ENCODE measurements around the gene ZNF511. TPM values are rescaled to one million over a fixed set of nuclear protein-coding genes. Genes with fewer than 3 reads are reported as not detected.

Gene ZNF511
- total RNA-seq, 4 donors from 2014 or later, result 21.8 to 104 (median 27.2) TPM

- Histone ChIP-seq H3K27ac (no peak overlapping the region), H3K4me1 (peaks cover 5 to 13% (median 9%) of the 10 kb centered on the region in 4 donors), H3K36me3 (no peaks in the 10 kb centered on the region), H3K9me3 (no peaks in the 10 kb centered on the region), H3K27me3 (peaks cover 48% of the 10 kb centered on the region), H3K4me3 (no peak overlapping the region)
- in situ Hi-C loops (cut with MboI; ENCODE audit: low pct_ligation_motif_present in 1 of 4, low pct_unique_long_range_greater_than_20kb in 1 of 4, low sequenced_read_pairs in 3 of 4) (no loop called here), intact Hi-C loops (cut with DNase I; ENCODE audit: low total_unique reads) (no loop called here)
- TF ChIP-seq POLR2A (IDR thresholded peaks at IDR 0.05), result no peak
- no peak for TF ChIP-seq EP300 (IDR thresholded peaks at IDR 0.05; ENCODE audit: low read depth)
- no peak for TF ChIP-seq CTCF (IDR thresholded peaks at IDR 0.05)
- TF ChIP-seq POLR2AphosphoS5 (IDR thresholded peaks at IDR 0.05), result no peak
- WGBS, 2 donors (ENCODE audit: low coverage in 1 of 2), result 75% methylated on average over 8 of the region's 8 CpGs; no CpG with 5 or more reads in 1 of the 2 donors
- no peak for DNase-seq
Observed at GRCh38 chr10:133342942-133343341, 34.2 kb downstream of the ZNF511 start.

GRCh38 chr10:133343558-133343957 lies 34.8 kb downstream of the ZNF511 start:
- TF ChIP-seq POLR2AphosphoS5 (IDR thresholded peaks at IDR 0.05) (no peak), EP300 (IDR thresholded peaks at IDR 0.05; ENCODE audit: low read depth) (no peak), POLR2A (IDR thresholded peaks at IDR 0.05) (no peak), CTCF (IDR thresholded peaks at IDR 0.05) (no peak)
- Histone ChIP-seq H3K4me1 (peaks cover 5 to 18% (median 11%) of the 10 kb centered on the region in 4 donors), H3K4me3 (no peak overlapping the region), H3K27ac (no peak overlapping the region), H3K36me3 (no peaks in the 10 kb centered on the region), H3K9me3 (no peaks in the 10 kb centered on the region), H3K27me3 (peaks cover 52% of the 10 kb centered on the region)
- 41 to 61% methylated on average over 3 to 9 of the region's 9 CpGs for WGBS, 2 donors (ENCODE audit: low coverage in 1 of 2)
- no peak for DNase-seq
- in situ Hi-C loops (cut with MboI; ENCODE audit: low pct_ligation_motif_present in 1 of 4, low pct_unique_long_range_greater_than_20kb in 1 of 4, low sequenced_read_pairs in 3 of 4), result no loop called here
- intact Hi-C loops (cut with DNase I; ENCODE audit: low total_unique reads), result no loop called here

DNA sequence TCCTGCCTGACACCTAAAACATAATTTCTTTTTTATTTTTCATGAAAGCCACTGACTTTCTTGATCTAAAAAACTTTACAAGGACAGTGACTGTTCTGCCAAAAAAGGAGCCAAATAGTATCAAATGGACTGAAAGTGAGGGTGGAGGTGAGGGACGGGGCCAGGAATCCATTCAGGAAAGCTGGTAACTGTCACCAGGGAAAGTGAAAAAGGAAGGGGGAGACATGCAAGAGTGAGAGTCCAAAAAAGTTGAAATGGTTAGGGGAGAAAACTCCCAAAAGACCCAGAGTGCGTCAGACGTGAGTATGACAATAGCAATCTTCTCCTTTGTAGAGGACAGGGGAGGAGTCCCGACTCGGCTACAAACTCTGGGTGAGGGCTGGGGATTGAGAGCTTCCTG lies 35.5 kb downstream of the ZNF511 start:
- H3K9me3 ChIP-seq, result no peaks in the 10 kb centered on the region
- peaks cover 5 to 18% (median 11%) of the 10 kb centered on the region in 4 donors for H3K4me1 ChIP-seq
- in situ Hi-C loops (cut with MboI; ENCODE audit: low pct_ligation_motif_present in 1 of 4, low pct_unique_long_range_greater_than_20kb in 1 of 4, low sequenced_read_pairs in 3 of 4), result no loop called here
- H3K4me3 ChIP-seq, result no peak overlapping the region
- TF ChIP-seq CTCF (IDR thresholded peaks at IDR 0.05) (no peak), EP300 (IDR thresholded peaks at IDR 0.05; ENCODE audit: low read depth) (no peak)
- intact Hi-C loops (cut with DNase I; ENCODE audit: low total_unique reads), result no loop called here
- H3K27me3 ChIP-seq, result peaks cover 52% of the 10 kb centered on the region
- no peak overlapping the region for H3K27ac ChIP-seq
- 67 to 79% methylated on average over 5 of the region's 5 CpGs for WGBS, 2 donors (ENCODE audit: low coverage in 1 of 2)
- DNase-seq, result no peak
- no peaks in the 10 kb centered on the region for H3K36me3 ChIP-seq

GRCh38 chr10:133346413-133346812 lies 37.7 kb downstream of the ZNF511 start:
- peaks cover 45% of the 10 kb centered on the region for H3K27me3 ChIP-seq
- peaks cover 5 to 18% (median 11%) of the 10 kb centered on the region in 4 donors for H3K4me1 ChIP-seq
- H3K4me3 ChIP-seq, result no peak overlapping the region
- no peak overlapping the region for H3K27ac ChIP-seq
- intact Hi-C loops (cut with DNase I; ENCODE audit: low total_unique reads), result no loop called here
- no peaks in the 10 kb centered on the region for H3K36me3 ChIP-seq
- in situ Hi-C loops (cut with MboI; ENCODE audit: low pct_ligation_motif_present in 1 of 4, low pct_unique_long_range_greater_than_20kb in 1 of 4, low sequenced_read_pairs in 3 of 4), result no loop called here
- no peaks in the 10 kb centered on the region for H3K9me3 ChIP-seq
- 52% methylated on average over 11 of the region's 11 CpGs for WGBS, 2 donors (ENCODE audit: low coverage in 1 of 2)
- no peak for DNase-seq
- TF ChIP-seq CTCF (IDR thresholded peaks at IDR 0.05) (no peak), POLR2AphosphoS5 (IDR thresholded peaks at IDR 0.05) (no peak), EP300 (IDR thresholded peaks at IDR 0.05; ENCODE audit: low read depth) (no peak), POLR2A (IDR thresholded peaks at IDR 0.05) (no peak)

Measured in transverse colon (tissue), 4 donors.